ENCODE measurements around the gene INPP4B. TPM values are rescaled to one million over a fixed set of nuclear protein-coding genes. Genes with fewer than 3 reads are reported as not detected.

INPP4B gene
- total RNA-seq, 1 experiment from 2014 or later: 14.3 TPM

DNA sequence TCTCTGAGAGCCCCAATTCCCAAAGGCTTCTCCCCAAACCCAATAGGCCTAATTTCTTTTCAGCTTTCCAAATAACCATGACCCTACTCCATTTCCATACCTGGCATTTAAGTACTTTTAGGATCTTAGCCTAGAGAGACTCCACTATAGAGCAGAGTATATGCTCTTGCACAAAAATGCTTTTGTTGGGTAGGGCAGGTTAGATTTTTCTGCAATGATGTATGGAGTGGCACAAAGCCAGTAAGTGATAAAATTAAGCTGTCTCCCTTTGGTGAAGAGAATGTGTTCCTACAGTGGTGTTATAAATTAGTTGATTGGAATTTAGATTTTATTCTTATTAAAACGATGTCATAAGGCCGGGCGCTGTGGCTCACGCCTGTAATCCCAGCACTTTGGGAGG is 124.9 kb downstream of the INPP4B start:
- Histone ChIP-seq H3K27me3 (ENCODE audit: insufficient read depth, low read length) (no peaks in the 10 kb centered on the region), H2AFZ (ENCODE audit: low read depth, low read length, poor library complexity, severe bottlenecking) (peak overlapping the region; percentile 94), H3K4me3 (replicated peaks in 1 of 2; ENCODE audit: low read depth in 1 of 2, low read length in 2 of 2) (peak overlapping the region in 1 of 2 experiments; percentile 38; a peak in 2 of 4 replicates), H3K9ac (ENCODE audit: low read length) (peak overlapping the region; percentile 34; the same call in 1 of the 2 replicates), H3K9me3 (ENCODE audit: control insufficient read depth in 1 of 2, insufficient read depth in 1 of 2, low read depth in 1 of 2, low read length in 2 of 2) (no peaks in the 10 kb centered on the region), H3K4me2 (ENCODE audit: low read length) (peak overlapping the region; percentile 67), H3K4me1 (ENCODE audit: control insufficient read depth in 1 of 2, insufficient read depth in 2 of 2, low read length in 2 of 2) (peaks cover 21 to 32% of the 10 kb centered on the region in 2 experiments), H3K79me2 (ENCODE audit: insufficient read depth, low read length) (no peaks in the 10 kb centered on the region), H4K20me1 (ENCODE audit: insufficient read depth) (no peaks in the 10 kb centered on the region), H3K9me2 (ENCODE audit: insufficient read depth) (no peaks in the 10 kb centered on the region), H3K36me3 (ENCODE audit: control insufficient read depth in 1 of 2, insufficient read depth in 2 of 2, low read length in 2 of 2) (no peaks in the 10 kb centered on the region), H3K27ac (ENCODE audit: low read depth, low read length) (peak overlapping the region; percentile 79)
- RAD21 ChIA-PET (ENCODE audit: low non-redundant PET in 1 of 2, low total read pairs in 2 of 2, uncharacterized antibody in 2 of 2, unreplicated experiment in 2 of 2): interaction anchor here in 1 of 2 experiments (1.3 kb wide), 1 partner anchor 860 kb away, joined by 3 read pairs; no protein-coding TSS in a partner anchor
- intact Hi-C loops (cut with micrococcal nuclease): loop anchor here (2.0 kb wide), 1 partner anchor 594 kb away; no protein-coding TSS in a partner anchor
- DNase-seq (ENCODE audit: low read depth, low spot score) (no peak), ATAC-seq (peak; percentile 63)
- TF ChIP-seq ATF3 (IDR thresholded peaks at IDR 0.05): no peak
- no peak for TF ChIP-seq MAX (IDR thresholded peaks at IDR 0.05)
- TF ChIP-seq CEBPB (IDR thresholded peaks at IDR 0.05; ENCODE audit: low read depth): no peak
- TF ChIP-seq POLR2AphosphoS5 (IDR thresholded peaks at IDR 0.05; ENCODE audit: low read depth, low read length): no peak
- TF ChIP-seq JUND (IDR thresholded peaks at IDR 0.05): no peak
- no peak for TF ChIP-seq ZBTB33 (IDR thresholded peaks at IDR 0.05; ENCODE audit: extremely low read depth, insufficient replicate concordance, low read length)
- no peak for TF ChIP-seq ZNF274 (IDR thresholded peaks at IDR 0.05; ENCODE audit: low read depth, low read length)
- no peak for TF ChIP-seq TCF7L2 (IDR thresholded peaks at IDR 0.05; ENCODE audit: borderline replicate concordance, extremely low read depth, insufficient read depth, insufficient read length)
- TF ChIP-seq EGR1 (IDR thresholded peaks at IDR 0.05; ENCODE audit: low read depth): no peak
- no peak for TF ChIP-seq FOSL1 (IDR thresholded peaks at IDR 0.05; ENCODE audit: low read depth)
- TF ChIP-seq POLR2A (IDR thresholded peaks at IDR 0.05; ENCODE audit: borderline replicate concordance, extremely low read depth, insufficient read depth, insufficient read length): no peak
- no peak for TF ChIP-seq ELF1 (IDR thresholded peaks at IDR 0.05; ENCODE audit: borderline replicate concordance, low read depth)
- no peak for TF ChIP-seq EZH2phosphoT487 (IDR thresholded peaks at IDR 0.05; ENCODE audit: borderline replicate concordance)
- TF ChIP-seq, protein P1, sequence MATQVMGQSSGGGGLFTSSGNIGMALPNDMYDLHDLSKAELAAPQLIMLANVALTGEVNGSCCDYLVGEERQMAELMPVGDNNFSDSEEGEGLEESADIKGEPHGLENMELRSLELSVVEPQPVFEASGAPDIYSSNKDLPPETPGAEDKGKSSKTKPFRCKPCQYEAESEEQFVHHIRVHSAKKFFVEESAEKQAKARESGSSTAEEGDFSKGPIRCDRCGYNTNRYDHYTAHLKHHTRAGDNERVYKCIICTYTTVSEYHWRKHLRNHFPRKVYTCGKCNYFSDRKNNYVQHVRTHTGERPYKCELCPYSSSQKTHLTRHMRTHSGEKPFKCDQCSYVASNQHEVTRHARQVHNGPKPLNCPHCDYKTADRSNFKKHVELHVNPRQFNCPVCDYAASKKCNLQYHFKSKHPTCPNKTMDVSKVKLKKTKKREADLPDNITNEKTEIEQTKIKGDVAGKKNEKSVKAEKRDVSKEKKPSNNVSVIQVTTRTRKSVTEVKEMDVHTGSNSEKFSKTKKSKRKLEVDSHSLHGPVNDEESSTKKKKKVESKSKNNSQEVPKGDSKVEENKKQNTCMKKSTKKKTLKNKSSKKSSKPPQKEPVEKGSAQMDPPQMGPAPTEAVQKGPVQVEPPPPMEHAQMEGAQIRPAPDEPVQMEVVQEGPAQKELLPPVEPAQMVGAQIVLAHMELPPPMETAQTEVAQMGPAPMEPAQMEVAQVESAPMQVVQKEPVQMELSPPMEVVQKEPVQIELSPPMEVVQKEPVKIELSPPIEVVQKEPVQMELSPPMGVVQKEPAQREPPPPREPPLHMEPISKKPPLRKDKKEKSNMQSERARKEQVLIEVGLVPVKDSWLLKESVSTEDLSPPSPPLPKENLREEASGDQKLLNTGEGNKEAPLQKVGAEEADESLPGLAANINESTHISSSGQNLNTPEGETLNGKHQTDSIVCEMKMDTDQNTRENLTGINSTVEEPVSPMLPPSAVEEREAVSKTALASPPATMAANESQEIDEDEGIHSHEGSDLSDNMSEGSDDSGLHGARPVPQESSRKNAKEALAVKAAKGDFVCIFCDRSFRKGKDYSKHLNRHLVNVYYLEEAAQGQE (IDR thresholded peaks at IDR 0.05; ENCODE audit: low read depth): no peak
- no peak for TF ChIP-seq CBX3 (IDR thresholded peaks at IDR 0.05; ENCODE audit: low read depth)
- TF ChIP-seq SRF (IDR thresholded peaks at IDR 0.05; ENCODE audit: low read depth): no peak
- TF ChIP-seq ZFX (IDR thresholded peaks at IDR 0.05): no peak
- CTCF ChIA-PET: interaction anchor here (1.7 kb wide), 1 partner anchor 8 kb away, joined by 7 read pairs; no protein-coding TSS in a partner anchor
- BruUV-seq (replicated peaks): no TSS peak
- POLR2A ChIA-PET: interaction anchor here (1.0 kb wide), 1 partner anchor 315 kb away, joined by 3 read pairs; no protein-coding TSS in a partner anchor
